Stomach (tissue), 4 donors: ENCODE data around the gene TMEM54.

Experiments
- EP300 ChIP-seq: sonication (generic); formaldehyde crosslinking; IDR thresholded peaks from one replicate; pipeline ENCODE4 v1.6.1; 2017; ENCODE audit warnings: antibody characterized with exemption
- POLR2A ChIP-seq, 4 donors: fragments of 450-650 bp; IDR thresholded peaks; one replicate each; pipeline ENCODE4 v1.6.1; 2016; ENCODE audit warnings: antibody characterized with exemption in 4 of 4, control low read depth in 2 of 4, mild to moderate bottlenecking in 1 of 4, moderate library complexity in 1 of 4
- POLR2AphosphoS5 ChIP-seq, 3 donors: sonication (generic); formaldehyde crosslinking; IDR thresholded peaks; one replicate each; pipeline ENCODE4 v1.6.1; 2016; ENCODE audit warnings: antibody characterized with exemption in 3 of 3
- TF ChIP-seq, protein P1 (sequence below), 7 experiments: fragments of 450-650 bp in 4 of 7; fragments of 200-600 bp in 3 of 7; sonication (generic) in 3 of 7; IDR thresholded peaks; one replicate each; pipeline ENCODE4 v1.5.1; 2016 to 2019; ENCODE audit warnings: antibody characterized with exemption in 7 of 7, control low read depth in 2 of 7, mild to moderate bottlenecking in 1 of 7

DNA sequence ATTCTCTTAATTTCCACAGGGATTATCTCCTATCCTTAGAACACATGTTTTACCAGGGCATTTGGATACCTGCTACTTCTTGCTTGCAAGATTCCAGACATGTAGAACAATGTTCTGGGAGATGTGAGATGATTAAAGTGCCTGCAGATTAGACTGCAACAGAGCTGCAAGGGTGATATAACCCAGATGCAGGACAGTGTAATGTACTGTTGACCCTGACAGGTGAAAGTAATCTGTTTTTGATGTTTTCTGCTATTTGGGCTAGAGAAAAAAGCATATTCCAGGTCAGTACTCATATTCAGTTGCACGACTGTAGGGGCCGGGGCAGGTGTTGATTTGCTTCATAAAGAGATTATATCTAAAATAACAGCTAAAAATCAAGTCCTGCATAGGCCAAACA is 27.1 kb upstream of the TMEM54 start:
- TF ChIP-seq, protein P1, sequence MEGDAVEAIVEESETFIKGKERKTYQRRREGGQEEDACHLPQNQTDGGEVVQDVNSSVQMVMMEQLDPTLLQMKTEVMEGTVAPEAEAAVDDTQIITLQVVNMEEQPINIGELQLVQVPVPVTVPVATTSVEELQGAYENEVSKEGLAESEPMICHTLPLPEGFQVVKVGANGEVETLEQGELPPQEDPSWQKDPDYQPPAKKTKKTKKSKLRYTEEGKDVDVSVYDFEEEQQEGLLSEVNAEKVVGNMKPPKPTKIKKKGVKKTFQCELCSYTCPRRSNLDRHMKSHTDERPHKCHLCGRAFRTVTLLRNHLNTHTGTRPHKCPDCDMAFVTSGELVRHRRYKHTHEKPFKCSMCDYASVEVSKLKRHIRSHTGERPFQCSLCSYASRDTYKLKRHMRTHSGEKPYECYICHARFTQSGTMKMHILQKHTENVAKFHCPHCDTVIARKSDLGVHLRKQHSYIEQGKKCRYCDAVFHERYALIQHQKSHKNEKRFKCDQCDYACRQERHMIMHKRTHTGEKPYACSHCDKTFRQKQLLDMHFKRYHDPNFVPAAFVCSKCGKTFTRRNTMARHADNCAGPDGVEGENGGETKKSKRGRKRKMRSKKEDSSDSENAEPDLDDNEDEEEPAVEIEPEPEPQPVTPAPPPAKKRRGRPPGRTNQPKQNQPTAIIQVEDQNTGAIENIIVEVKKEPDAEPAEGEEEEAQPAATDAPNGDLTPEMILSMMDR (IDR thresholded peaks at IDR 0.05) = no peak
- TF ChIP-seq POLR2A (IDR thresholded peaks at IDR 0.05) (no peak), POLR2AphosphoS5 (IDR thresholded peaks at IDR 0.05) (no peak), EP300 (no peak)
